ENCODE results near the gene RBM33.

The RBM33 gene

DNA sequence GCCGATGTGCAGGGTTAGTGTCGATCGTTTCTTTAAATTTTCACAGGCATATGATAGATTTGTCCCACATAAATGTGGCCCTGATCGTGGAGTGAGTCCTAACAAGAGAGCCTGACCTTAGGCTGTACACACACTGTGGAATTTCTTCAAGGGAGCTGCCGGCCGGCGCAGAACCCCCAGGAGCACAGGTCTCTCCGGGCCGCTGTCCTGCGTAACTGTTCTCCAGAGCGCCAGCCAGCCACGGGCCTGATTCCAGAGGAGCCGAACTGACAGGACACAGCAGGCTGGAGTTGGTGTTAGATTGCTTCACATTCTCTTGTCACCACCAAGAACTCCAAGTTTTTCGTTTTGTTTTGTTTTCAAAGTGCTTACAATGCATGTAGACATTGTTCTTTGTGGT is 130.5 kb downstream of the RBM33 start:
- no peak for DNase-seq (ENCODE audit: low spot score)
- no CpG with 5 or more reads among the region's 14 CpGs for WGBS, 2 donors (ENCODE audit: extremely low coverage in 2 of 2, insufficient read length in 2 of 2, insufficient replicate concordance in 1 of 2)
- no peak overlapping the region for H3K23ac ChIP-seq (ENCODE audit: low read depth, low read length, poor library complexity)

DNA sequence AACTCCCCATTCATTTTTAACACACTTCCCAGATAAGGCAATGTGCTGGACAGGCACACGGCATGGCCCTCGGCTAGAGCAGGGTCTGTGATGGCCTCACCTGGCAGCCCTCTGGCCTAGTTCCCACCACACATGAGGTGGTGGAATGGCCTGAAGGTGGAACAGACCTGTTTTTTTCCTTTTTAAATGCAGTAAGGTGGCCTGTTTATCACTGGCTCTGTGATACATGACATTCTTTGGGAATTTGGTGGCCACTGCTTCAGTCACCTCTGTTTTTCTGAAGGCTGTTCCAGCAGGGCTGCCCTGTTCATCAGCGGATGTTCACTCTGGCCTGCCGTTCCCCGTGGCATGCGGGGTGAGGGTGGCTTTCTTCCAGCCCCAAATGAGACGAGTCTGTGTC is 131.2 kb downstream of the RBM33 start:
- no peak for DNase-seq (ENCODE audit: low spot score)
- no peak overlapping the region for H2BK5ac ChIP-seq (ENCODE audit: low read length)
- H2AK5ac ChIP-seq (ENCODE audit: low read depth, low read length) = no peak overlapping the region
- no peak overlapping the region for H4K91ac ChIP-seq (ENCODE audit: low read depth, low read length, poor library complexity)
- no peak overlapping the region for H3K4ac ChIP-seq (ENCODE audit: low read length)
- WGBS, 2 donors (ENCODE audit: extremely low coverage in 2 of 2, insufficient read length in 2 of 2, insufficient replicate concordance in 1 of 2) = no CpG with 5 or more reads among the region's 7 CpGs
- no peak overlapping the region for H2AFZ ChIP-seq (ENCODE audit: low read length)
- H3K18ac ChIP-seq (ENCODE audit: low read length) = no peak overlapping the region
- no peak overlapping the region for H3K23ac ChIP-seq (ENCODE audit: low read depth, low read length, poor library complexity)
- no peak overlapping the region for H4K8ac ChIP-seq (ENCODE audit: low read depth, low read length)
- H2BK15ac ChIP-seq (ENCODE audit: low read length) = no peak overlapping the region
- peaks cover 31 to 97% of the 10 kb centered on the region in 2 donors for H3K36me3 ChIP-seq (replicated peaks in 1 of 2; ENCODE audit: control insufficient read depth in 2 of 2, insufficient read depth in 2 of 2, low read length in 2 of 2)
- no peak overlapping the region for H2BK120ac ChIP-seq (ENCODE audit: low read depth, low read length)
- no peak overlapping the region for H3K9ac ChIP-seq (ENCODE audit: low read depth, low read length, poor library complexity)
- H3K79me1 ChIP-seq (ENCODE audit: low read depth, low read length) = no peaks in the 10 kb centered on the region
- no peaks in the 10 kb centered on the region for H3K27me3 ChIP-seq (ENCODE audit: control insufficient read depth in 3 of 3, insufficient read depth in 3 of 3, low read depth in 1 of 3, low read length in 3 of 3)
- no peak overlapping the region for H2BK12ac ChIP-seq (ENCODE audit: low read length)
- H3K4me1 ChIP-seq (ENCODE audit: control insufficient read depth in 2 of 2, insufficient read depth in 1 of 2, low read depth in 1 of 2, low read length in 2 of 2) = no peaks in the 10 kb centered on the region
- peaks cover 0 to 1% of the 10 kb centered on the region in 2 donors for H3K9me3 ChIP-seq (replicated peaks in 1 of 2; ENCODE audit: control insufficient read depth in 2 of 2, insufficient read depth in 1 of 2, low read depth in 1 of 2, low read length in 2 of 2)
- no peak overlapping the region for H3K4me2 ChIP-seq (ENCODE audit: insufficient read depth, low read length, poor library complexity, severe bottlenecking)
- no peak overlapping the region for H3K4me3 ChIP-seq (ENCODE audit: low read length in 2 of 2)
- H3K14ac ChIP-seq (ENCODE audit: low read length) = no peak overlapping the region
- H3K27ac ChIP-seq (replicated peaks; ENCODE audit: low read length) = no peak overlapping the region

More for the DNA sequence above, 130.5 kb downstream of the RBM33 start:
- Histone ChIP-seq H2BK12ac (ENCODE audit: low read length) (no peak overlapping the region), H3K18ac (ENCODE audit: low read length) (no peak overlapping the region), H3K4me3 (ENCODE audit: low read length in 2 of 2) (no peak overlapping the region), H3K9me3 (replicated peaks in 1 of 2; ENCODE audit: control insufficient read depth in 2 of 2, insufficient read depth in 1 of 2, low read depth in 1 of 2, low read length in 2 of 2) (peaks cover 0 to 1% of the 10 kb centered on the region in 2 donors), H3K36me3 (replicated peaks in 1 of 2; ENCODE audit: control insufficient read depth in 2 of 2, insufficient read depth in 2 of 2, low read length in 2 of 2) (peaks cover 36 to 97% of the 10 kb centered on the region in 2 donors), H3K9ac (ENCODE audit: low read depth, low read length, poor library complexity) (no peak overlapping the region), H3K4me1 (ENCODE audit: control insufficient read depth in 2 of 2, insufficient read depth in 1 of 2, low read depth in 1 of 2, low read length in 2 of 2) (no peaks in the 10 kb centered on the region), H4K91ac (ENCODE audit: low read depth, low read length, poor library complexity) (no peak overlapping the region), H2AK5ac (ENCODE audit: low read depth, low read length) (no peak overlapping the region), H2BK15ac (ENCODE audit: low read length) (no peak overlapping the region), H3K14ac (ENCODE audit: low read length) (no peak overlapping the region), H3K4ac (ENCODE audit: low read length) (no peak overlapping the region), H3K27me3 (ENCODE audit: control insufficient read depth in 3 of 3, insufficient read depth in 3 of 3, low read depth in 1 of 3, low read length in 3 of 3) (no peaks in the 10 kb centered on the region), H3K79me1 (ENCODE audit: low read depth, low read length) (no peaks in the 10 kb centered on the region), H2BK5ac (ENCODE audit: low read length) (no peak overlapping the region), H4K8ac (ENCODE audit: low read depth, low read length) (no peak overlapping the region), H3K27ac (replicated peaks; ENCODE audit: low read length) (no peak overlapping the region), H3K4me2 (ENCODE audit: insufficient read depth, low read length, poor library complexity, severe bottlenecking) (no peak overlapping the region), H2AFZ (ENCODE audit: low read length) (no peak overlapping the region), H2BK120ac (ENCODE audit: low read depth, low read length) (no peak overlapping the region)

DNA sequence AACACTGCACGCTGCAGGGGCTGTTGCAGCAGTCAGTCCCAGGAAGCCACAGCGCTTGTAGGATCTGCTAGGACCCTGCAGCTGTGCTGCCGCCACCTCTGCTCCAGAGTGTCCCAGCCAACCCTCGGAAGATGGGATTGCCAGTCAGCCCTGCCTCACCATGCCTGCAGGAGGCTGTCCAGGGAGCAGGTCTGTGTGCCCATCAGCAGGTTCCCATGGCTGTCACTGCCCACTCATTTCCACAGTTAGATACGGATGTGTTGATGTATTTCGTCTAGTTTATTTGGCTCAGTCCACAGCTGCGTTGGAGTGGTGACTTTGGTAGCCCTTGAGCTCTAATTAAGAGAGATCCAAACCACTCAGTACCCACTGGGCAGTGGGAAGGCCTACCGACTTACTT is 132.1 kb downstream of the RBM33 start:
- DNase-seq (ENCODE audit: low spot score) = no peak
- H2BK120ac ChIP-seq (ENCODE audit: low read depth, low read length) = no peak overlapping the region
- no peak overlapping the region for H2BK15ac ChIP-seq (ENCODE audit: low read length)
- H2BK5ac ChIP-seq (ENCODE audit: low read length) = no peak overlapping the region
- H3K4ac ChIP-seq (ENCODE audit: low read length) = no peak overlapping the region
- no peak overlapping the region for H2AFZ ChIP-seq (ENCODE audit: low read length)
- peaks cover 33 to 97% of the 10 kb centered on the region in 2 donors for H3K36me3 ChIP-seq (replicated peaks in 1 of 2; ENCODE audit: control insufficient read depth in 2 of 2, insufficient read depth in 2 of 2, low read length in 2 of 2)
- H3K79me1 ChIP-seq (ENCODE audit: low read depth, low read length) = no peaks in the 10 kb centered on the region
- H3K9me3 ChIP-seq (replicated peaks in 1 of 2; ENCODE audit: control insufficient read depth in 2 of 2, insufficient read depth in 1 of 2, low read depth in 1 of 2, low read length in 2 of 2) = peaks cover 0 to 3% of the 10 kb centered on the region in 2 donors
- no peak overlapping the region for H4K91ac ChIP-seq (ENCODE audit: low read depth, low read length, poor library complexity)
- H2AK5ac ChIP-seq (ENCODE audit: low read depth, low read length) = no peak overlapping the region
- no peak overlapping the region for H3K4me2 ChIP-seq (ENCODE audit: insufficient read depth, low read length, poor library complexity, severe bottlenecking)
- no peak overlapping the region for H3K23ac ChIP-seq (ENCODE audit: low read depth, low read length, poor library complexity)
- H3K14ac ChIP-seq (ENCODE audit: low read length) = no peak overlapping the region
- peak overlapping the region in 1 of 2 donors; percentile 13 for H3K4me3 ChIP-seq (ENCODE audit: low read length in 2 of 2)
- H3K27ac ChIP-seq (replicated peaks; ENCODE audit: low read length) = no peak overlapping the region
- H3K18ac ChIP-seq (ENCODE audit: low read length) = no peak overlapping the region
- H3K9ac ChIP-seq (ENCODE audit: low read depth, low read length, poor library complexity) = no peak overlapping the region
- no peaks in the 10 kb centered on the region for H3K4me1 ChIP-seq (ENCODE audit: control insufficient read depth in 2 of 2, insufficient read depth in 1 of 2, low read depth in 1 of 2, low read length in 2 of 2)
- H3K27me3 ChIP-seq (ENCODE audit: control insufficient read depth in 3 of 3, insufficient read depth in 3 of 3, low read depth in 1 of 3, low read length in 3 of 3) = no peaks in the 10 kb centered on the region
- no CpG with 5 or more reads among the region's 8 CpGs for WGBS, 2 donors (ENCODE audit: extremely low coverage in 2 of 2, insufficient read length in 2 of 2, insufficient replicate concordance in 1 of 2)
- H4K8ac ChIP-seq (ENCODE audit: low read depth, low read length) = no peak overlapping the region
- no peak overlapping the region for H2BK12ac ChIP-seq (ENCODE audit: low read length)

DNA sequence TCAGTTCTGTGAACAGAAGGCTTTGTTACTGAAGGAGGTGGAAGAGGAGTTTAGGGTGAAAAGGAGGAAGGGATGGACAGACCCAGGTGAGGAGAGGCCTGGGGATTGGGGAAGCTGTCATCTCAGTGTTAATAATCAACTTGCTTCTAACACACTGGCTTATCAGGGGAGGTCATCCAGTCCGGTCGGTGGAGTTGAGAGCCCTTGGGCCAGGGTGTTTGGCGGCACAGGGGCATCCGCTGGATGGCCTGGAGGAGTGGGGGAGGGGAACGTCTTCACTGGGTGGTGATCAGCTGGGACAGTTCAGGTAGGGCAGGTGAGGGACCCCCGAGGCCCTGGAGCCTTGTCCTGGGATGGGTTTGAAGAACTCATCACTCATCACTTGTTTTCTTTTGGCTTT is 133.9 kb downstream of the RBM33 start:
- Histone ChIP-seq H3K4me1 (ENCODE audit: control insufficient read depth in 2 of 2, insufficient read depth in 1 of 2, low read depth in 1 of 2, low read length in 2 of 2) (no peaks in the 10 kb centered on the region), H3K27ac (replicated peaks; ENCODE audit: low read length) (no peak overlapping the region), H3K36me3 (replicated peaks in 1 of 2; ENCODE audit: control insufficient read depth in 2 of 2, insufficient read depth in 2 of 2, low read length in 2 of 2) (peaks cover 29 to 98% of the 10 kb centered on the region in 2 donors), H2BK12ac (ENCODE audit: low read length) (no peak overlapping the region), H4K91ac (ENCODE audit: low read depth, low read length, poor library complexity) (no peak overlapping the region), H3K14ac (ENCODE audit: low read length) (no peak overlapping the region), H3K4me2 (ENCODE audit: insufficient read depth, low read length, poor library complexity, severe bottlenecking) (no peak overlapping the region), H2BK120ac (ENCODE audit: low read depth, low read length) (no peak overlapping the region), H3K18ac (ENCODE audit: low read length) (no peak overlapping the region), H3K9me3 (replicated peaks in 1 of 2; ENCODE audit: control insufficient read depth in 2 of 2, insufficient read depth in 1 of 2, low read depth in 1 of 2, low read length in 2 of 2) (peaks cover 0 to 3% of the 10 kb centered on the region in 2 donors), H2AFZ (ENCODE audit: low read length) (no peak overlapping the region), H4K8ac (ENCODE audit: low read depth, low read length) (no peak overlapping the region), H3K27me3 (ENCODE audit: control insufficient read depth in 3 of 3, insufficient read depth in 3 of 3, low read depth in 1 of 3, low read length in 3 of 3) (no peaks in the 10 kb centered on the region), H2BK5ac (ENCODE audit: low read length) (no peak overlapping the region), H3K79me1 (ENCODE audit: low read depth, low read length) (no peaks in the 10 kb centered on the region), H2AK5ac (ENCODE audit: low read depth, low read length) (no peak overlapping the region), H2BK15ac (ENCODE audit: low read length) (no peak overlapping the region), H3K9ac (ENCODE audit: low read depth, low read length, poor library complexity) (no peak overlapping the region), H3K4ac (ENCODE audit: low read length) (no peak overlapping the region), H3K4me3 (ENCODE audit: low read length in 2 of 2) (no peak overlapping the region), H3K23ac (ENCODE audit: low read depth, low read length, poor library complexity) (no peak overlapping the region)
- no peak for DNase-seq (ENCODE audit: low spot score)
- no CpG with 5 or more reads among the region's 6 CpGs for WGBS, 2 donors (ENCODE audit: extremely low coverage in 2 of 2, insufficient read length in 2 of 2, insufficient replicate concordance in 1 of 2)
